ENCODE results near the gene BBOX1. TPM values are rescaled to one million over a fixed set of nuclear protein-coding genes. Genes with fewer than 3 reads are reported as not detected.

Gene BBOX1
- total and polyA plus RNA-seq, 2 of the 8 experiments (the other 6 are each of a cell fraction or from before 2014, with no cell fraction given), result not detected

GRCh38 chr11:27002431-27002830 lies 38.2 kb upstream of the BBOX1 start (continued):
- TF ChIP-seq USF2 (IDR thresholded peaks at IDR 0.05; ENCODE audit: low read length), result no peak

All from H1 (cell line).